ENCODE measurements around the gene SAP30L.

- TF ChIP-seq EZH2 (IDR thresholded peaks at IDR 0.05; ENCODE audit: insufficient read depth, poor library complexity, severe bottlenecking) = no peak
- 0 out of 2 replicates have a peak, but pooled peaks have one; percentile 23 for TF ChIP-seq EZH2phosphoT487 (IDR thresholded peaks at IDR 0.05; ENCODE audit: insufficient read depth, low read depth)
Observed at GRCh38 chr5:154472871-154473580, 27.2 kb downstream of the SAP30L start.
